SK-N-SH (cell line): Measurements from ENCODE around the gene TMCC2.

Source experiments
- CTCF ChIP-seq: fragments of 200-600 bp; sonication (generic); IDR thresholded peaks from 2 replicates; pipeline ENCODE4 v1.6.1; 2017; ENCODE audit warnings: antibody characterized with exemption, mild to moderate bottlenecking, moderate library complexity
- GABPA ChIP-seq: IDR thresholded peaks from 2 replicates; pipeline ENCODE4 v1.4.0; 2012; ENCODE audit warnings: low read depth, mild to moderate bottlenecking
- GATA2 ChIP-seq: sonication (generic); formaldehyde crosslinking; IDR thresholded peaks from 2 replicates; pipeline ENCODE4 v1.5.0; 2020; ENCODE audit warnings: mild to moderate bottlenecking, missing genetic modification reagents
- NFIC ChIP-seq: IDR thresholded peaks from 2 replicates; pipeline ENCODE4 v1.4.0; 2012; ENCODE audit warnings: borderline replicate concordance
- TEAD4 ChIP-seq: IDR thresholded peaks from 2 replicates; pipeline ENCODE4 v1.4.0; 2012; ENCODE audit warnings: mild to moderate bottlenecking, borderline replicate concordance; ENCODE audit not compliant: insufficient read depth
- YY1 ChIP-seq: IDR thresholded peaks from 2 replicates; pipeline ENCODE4 v1.4.0; 2012; ENCODE audit warnings: low read depth, mild to moderate bottlenecking

DNA sequence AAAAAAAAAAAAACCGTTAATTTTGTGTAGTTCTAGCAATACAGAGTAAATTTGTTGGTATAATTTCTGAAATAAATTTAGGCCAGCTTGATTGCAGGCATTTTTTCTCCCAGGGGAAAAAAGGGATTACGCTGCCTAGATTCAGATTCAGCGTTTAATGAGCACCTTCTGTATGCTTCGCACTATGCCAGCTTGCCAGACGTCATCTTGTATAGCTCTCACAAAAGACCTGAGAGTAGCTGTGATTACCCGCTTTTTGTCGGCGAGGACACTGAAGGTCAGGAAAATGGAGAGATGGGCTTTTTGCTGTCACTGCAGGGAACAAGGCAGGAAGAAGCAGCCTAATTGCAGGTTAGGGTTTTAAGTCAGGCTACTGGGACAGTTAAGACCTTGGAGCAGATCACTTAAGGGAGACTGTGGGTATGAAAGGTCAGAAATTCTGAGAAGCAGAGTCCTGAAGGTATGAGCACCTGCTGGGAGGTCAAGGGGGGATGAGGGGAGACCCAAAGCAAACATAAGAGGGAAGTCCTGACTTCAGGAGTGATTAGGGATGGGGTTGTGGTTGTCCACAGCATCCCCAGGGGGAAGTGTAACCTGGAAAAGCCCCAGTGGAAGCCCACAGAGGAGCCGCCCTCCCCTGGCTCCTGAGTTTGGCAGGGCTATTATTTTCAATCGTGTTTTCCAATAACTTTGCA, 39.0 kb downstream of the TMCC2 start:
- TF ChIP-seq GABPA (no peak), CTCF (no peak), TEAD4 (no peak), GATA2 (CRISPR knock-in tag) (no peak), YY1 (no peak), NFIC (no peak)
